ENCODE measurements around the gene USH2A.
"Not testable (repeated sequence)": the region's sequence is repeated elsewhere in the genome, so short reads cannot be mapped to it uniquely, and the experiment has no call there.

Gene USH2A

DNA sequence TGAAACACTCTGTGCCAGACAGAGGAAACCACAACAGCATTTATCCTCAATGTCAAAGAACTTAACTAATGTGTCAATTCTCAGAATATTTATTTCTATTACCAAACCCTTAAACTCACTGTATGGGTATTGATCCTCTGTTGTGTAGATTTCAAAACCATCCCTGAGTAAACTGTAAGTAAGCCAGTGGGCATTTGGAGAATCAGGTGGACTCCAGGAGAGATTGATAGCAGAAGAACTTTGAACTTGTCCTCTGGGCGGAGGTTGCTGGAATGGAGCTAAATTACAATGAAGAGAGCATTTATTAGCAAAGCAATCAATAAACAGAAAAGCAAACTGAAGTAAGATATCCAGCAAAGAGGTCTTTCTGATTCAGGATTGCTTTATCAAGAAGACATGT, 216.1 kb downstream of the USH2A start:
- FAIRE-seq: no peak
- no peak for DNase-seq (ENCODE audit: insufficient read length, low spot score)

DNA sequence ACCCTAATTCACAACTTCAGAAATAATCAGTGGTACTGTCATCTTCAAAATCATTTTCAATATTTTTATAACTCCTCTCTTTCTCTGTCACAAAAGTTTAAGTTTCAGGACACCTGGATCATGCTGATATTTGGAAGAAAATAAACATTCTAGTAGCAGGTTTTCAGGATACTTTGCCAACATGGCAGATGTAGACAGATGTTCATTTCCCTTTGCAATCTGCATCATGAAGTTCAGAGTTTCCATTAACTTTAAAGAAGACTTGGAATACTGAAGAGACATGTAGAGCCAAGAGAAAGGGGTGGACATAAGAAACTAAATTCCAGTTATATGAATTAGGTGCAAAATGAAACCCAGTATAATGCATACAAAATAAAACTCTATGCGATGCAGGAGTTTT, 218.1 kb downstream of the USH2A start:
- no peak for DNase-seq (ENCODE audit: insufficient read length, low spot score)
- FAIRE-seq: no peak

GRCh38 chr1:216201946-216202345, 221.3 kb downstream of the USH2A start:
- FAIRE-seq (no peak), DNase-seq (ENCODE audit: insufficient read length, low spot score) (no peak)

DNA sequence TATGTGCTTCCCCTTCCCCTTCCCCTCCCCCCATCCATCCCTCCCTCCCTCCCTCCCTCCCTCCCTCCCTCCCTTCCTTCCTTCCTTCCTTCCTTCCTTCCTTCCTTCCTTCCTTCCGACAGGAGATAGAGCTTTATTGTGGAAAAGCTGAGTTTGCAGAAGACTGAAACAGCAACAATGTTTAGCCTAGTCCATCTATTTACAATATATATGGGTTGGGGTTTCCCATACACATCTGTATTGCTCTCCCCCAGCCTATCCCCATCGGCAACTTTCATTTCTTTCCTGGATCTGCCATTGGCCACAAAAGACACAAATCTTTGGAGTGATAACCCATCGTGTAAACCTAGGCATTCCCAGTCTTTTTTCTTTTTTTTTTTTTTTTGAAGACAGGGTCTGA, 222.3 kb downstream of the USH2A start:
- DNase-seq (ENCODE audit: insufficient read length, low spot score): no peak
- no peak for FAIRE-seq

DNA sequence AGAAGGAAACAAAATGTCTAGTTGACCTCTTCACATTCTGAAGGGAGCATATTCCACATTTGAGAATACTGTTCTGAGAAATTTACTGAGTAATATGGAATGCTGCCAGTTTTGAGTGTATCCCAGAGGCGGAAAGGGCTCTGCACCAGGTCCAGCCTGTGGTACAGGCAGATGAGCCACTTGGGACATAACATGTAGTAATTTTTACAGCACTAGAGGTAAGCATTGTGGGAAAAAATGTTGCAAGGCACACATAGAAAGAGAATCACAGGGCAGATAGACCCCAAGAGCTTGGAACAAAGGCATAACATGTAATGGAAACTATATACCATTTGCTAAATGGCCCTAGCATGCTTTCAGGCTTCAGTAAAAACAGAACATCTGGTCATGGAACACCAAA, 228.5 kb downstream of the USH2A start:
- DNase-seq (ENCODE audit: insufficient read length, low spot score) (no peak), FAIRE-seq (no peak)

DNA sequence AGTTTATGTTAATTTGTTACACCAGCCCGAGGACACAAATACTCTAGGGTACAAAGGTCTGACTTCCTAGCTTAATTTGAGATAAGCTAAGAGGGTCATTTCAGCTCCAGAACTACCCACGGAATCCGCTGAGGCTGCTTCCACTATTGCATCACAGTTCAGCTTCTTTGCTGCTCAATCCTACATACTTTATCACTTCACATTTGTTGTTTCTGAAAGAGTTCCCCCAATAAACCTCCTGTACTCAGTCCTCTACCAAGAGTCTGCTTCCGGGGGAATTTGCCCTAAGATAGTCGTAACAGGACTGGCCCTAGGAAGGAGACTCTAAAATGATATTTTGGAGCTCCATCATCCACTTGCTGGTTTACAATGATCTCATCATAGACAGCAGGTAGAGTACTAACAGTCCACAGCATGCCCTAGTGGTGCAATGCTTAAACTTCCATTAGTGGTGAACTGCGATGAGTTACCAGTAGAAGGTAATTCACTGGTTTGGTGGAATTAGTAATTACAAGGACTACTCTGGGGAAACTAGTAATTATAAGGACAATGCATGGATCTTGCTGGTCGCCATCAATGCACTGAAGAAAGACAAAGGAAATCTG, 229.3 kb downstream of the USH2A start:
- FAIRE-seq (no peak), DNase-seq (ENCODE audit: insufficient read length, low spot score) (no peak)

DNA sequence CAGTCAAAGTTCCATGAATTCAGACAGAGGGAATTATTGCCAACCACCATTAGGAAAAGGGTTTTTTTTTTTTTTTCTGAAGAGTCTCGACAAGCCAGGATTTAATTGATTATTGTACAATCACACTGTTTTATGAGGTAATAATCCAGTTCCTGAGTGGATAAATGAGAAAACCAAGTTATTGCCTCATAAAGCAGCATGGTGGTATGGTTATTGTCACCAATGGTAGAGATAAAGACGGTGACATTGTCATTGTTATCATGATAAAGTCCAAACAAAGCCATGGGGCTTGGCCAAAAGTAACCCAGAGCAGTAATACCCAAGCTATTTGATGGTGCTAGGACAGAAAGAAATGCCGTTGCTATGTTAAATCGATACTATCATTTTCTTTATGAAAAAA, 232.8 kb downstream of the USH2A start:
- no peak for FAIRE-seq

DNA sequence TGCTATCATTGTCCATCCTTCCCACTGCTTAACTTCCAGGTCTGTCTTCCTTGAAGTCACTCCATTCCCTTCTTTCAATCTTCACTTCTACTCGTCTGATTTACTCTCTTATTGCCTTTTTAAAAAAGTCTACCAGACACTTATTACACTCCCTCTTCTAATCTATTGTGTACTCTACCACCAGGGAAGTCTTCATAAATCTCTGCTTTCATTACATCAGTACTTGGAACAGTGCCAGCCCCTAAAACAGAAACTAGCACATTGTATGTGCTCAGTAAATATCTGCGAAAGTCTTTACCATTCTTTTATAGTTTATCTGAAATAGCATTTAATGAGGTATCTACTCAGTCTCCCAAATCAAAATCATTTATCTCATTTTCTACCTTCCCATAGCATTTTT, 236.4 kb downstream of the USH2A start:
- DNase-seq (ENCODE audit: insufficient read length, low spot score): no peak
- FAIRE-seq: no peak

More for the DNA sequence above, 232.8 kb downstream of the USH2A start:
- DNase-seq (ENCODE audit: insufficient read length, low spot score): no peak

DNA sequence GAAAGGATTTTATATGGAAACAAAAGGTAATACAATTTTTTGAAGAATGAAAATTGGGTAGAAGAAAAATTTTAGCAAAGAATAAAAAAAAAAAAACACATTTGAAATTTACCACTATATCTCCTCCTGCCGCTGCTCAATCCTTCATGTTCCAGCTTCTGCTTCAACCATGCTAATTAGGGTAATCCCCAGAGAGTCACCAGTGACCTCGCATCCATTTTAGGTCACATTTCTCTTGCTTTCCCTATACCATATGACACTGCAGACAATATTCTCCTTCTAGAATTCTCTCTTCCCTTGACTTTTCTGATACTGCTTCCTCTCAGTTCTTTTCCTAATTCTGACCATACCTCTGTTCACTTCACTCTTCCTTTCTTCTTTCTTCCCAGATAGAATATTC, 237.1 kb downstream of the USH2A start:
- no peak for FAIRE-seq

DNA sequence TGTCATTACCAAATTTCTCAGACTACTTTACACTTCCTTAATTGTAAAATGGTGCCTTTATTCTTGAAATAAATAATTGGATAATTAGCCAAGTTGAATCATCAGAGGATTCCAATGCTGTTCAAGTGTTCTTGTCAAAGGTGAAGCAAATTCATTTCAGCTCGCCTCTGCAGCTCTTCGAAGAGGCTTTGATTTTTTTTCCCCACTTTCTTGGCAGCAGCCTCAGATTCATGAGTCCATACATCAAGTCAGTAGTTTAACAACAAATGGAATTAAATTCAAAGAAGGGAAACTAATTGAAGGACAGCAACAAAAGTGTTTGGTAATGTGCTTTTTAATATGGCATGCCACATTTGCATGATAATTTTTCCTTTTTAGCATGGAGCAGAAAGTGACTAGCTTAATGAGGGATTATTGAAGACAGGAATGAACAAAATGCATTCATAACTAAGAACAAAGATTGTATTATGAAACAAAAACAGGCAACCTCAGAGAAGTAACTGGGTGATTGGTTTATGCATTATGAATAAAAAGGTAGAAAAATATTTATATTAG, 239.0 kb downstream of the USH2A start:
- FAIRE-seq: no peak
- DNase-seq (ENCODE audit: insufficient read length, low spot score): no peak

More for the DNA sequence above, 237.1 kb downstream of the USH2A start:
- no peak for DNase-seq (ENCODE audit: insufficient read length, low spot score)

DNA sequence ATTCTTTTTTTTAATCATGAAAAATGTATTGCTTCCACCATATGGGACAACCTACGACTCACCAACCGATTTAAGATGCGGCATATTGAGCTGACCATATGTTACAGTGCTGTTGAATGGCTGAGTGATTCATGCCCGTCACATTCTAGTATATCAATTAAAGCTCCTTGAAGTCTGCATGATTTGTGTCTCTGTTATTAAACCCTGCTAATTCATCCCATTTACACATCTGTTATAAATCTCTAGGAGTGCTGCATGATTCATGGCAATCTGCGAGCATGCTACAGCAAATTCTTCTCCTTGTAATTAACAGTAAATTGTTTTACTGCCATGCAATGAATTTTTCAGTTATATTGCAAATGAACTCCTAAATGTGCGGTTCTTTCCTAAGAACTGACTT, 239.8 kb downstream of the USH2A start:
- no peak for DNase-seq (ENCODE audit: insufficient read length, low spot score)
- FAIRE-seq: no peak

- no peak for DNase-seq (ENCODE audit: insufficient read length, low spot score)
- FAIRE-seq: no peak
Measured at GRCh38 chr1:216183007-216183406, 240.2 kb downstream of the USH2A start.

DNA sequence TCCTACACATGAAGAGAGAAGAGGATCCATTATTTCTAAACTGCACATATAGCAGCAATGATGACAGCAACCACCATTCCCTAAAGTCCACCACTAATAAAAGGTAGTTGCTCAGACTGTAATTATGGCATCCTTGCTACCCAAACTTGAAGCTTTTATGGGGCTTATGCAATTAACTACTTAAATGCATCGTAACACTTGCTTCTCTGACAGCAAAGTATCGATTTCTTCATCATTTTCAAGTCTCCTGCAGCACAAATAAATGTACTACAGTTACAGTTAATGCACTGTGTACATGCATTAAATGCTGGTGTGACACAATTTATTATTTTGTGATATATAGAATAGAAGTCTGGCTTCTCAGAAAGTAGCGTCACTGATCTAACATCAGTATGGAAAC, 241.7 kb downstream of the USH2A start:
- no peak for DNase-seq (ENCODE audit: insufficient read length, low spot score)
- no peak for FAIRE-seq

DNA sequence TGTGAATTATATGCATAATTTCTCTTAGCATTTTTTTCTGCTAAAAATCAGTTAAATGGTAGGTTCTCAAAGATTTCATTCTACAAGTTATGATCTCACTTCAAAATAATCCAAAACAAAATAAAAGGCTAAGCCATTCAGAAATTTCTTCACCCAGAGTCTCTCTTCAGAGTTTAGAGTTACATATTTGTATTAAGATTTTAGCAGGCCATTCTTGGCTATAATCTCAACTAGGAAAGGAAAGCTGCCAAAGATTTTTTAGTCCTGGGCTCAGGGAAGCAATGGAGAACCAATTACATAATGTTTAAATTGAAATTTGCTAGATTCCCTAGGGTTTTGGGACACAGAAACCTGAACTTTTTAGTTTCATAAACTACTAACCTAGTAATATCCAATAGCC, 245.0 kb downstream of the USH2A start:
- no peak for FAIRE-seq
- DNase-seq (ENCODE audit: insufficient read length, low spot score): no peak

GRCh38 chr1:216176970-216177369, 246.3 kb downstream of the USH2A start:
- DNase-seq (ENCODE audit: insufficient read length, low spot score) (no peak), FAIRE-seq (no peak)

DNA sequence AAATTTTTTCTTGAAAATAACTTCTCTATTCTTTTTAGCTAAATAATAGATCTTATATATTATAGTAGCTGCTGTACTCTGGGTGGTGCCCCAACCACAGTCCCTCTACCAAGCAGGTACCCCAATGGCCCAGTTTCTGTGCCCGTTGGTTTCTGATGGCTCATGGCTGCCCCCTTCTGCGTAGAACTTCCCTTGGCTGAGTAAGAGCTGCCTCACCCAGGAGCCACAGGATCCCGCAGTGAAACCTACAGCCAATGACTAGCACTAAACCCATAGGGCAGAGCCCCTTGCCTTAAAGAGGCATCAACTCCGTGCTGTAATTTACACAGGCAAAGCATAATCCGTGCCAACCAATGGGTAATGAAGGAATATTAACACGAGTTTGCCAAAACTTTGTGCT, 247.5 kb downstream of the USH2A start:
- no peak for DNase-seq (ENCODE audit: insufficient read length, low spot score)
- FAIRE-seq: no peak

GRCh38 chr1:216173376-216173995, 249.8 kb downstream of the USH2A start:
- DNase-seq (ENCODE audit: insufficient read length, low spot score) (no peak), FAIRE-seq (no peak)

GRCh38 chr1:216169351-216169750, 253.9 kb downstream of the USH2A start:
- DNase-seq (ENCODE audit: insufficient read length, low spot score): no peak
- FAIRE-seq: no peak

DNA sequence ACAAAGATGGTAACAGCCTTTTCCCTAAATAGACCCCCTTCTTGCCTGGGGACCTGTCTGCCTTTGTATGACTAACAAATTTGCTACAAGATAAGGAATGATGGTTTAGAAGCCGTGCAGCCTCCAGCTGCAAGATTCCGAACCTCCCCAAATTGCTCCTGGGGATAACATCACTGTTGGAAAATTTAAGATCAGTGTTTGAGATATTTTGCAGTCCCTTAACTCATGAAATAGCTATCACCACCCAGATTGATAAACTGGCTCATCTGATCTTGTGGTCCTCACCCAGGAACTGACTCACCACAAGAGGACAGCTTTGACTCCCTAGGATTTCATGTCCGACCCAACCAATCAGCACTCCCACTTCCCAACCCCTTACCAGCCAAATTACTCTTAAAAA, 254.7 kb downstream of the USH2A start:
- FAIRE-seq (no peak), DNase-seq (ENCODE audit: insufficient read length, low spot score) (no peak)

DNA sequence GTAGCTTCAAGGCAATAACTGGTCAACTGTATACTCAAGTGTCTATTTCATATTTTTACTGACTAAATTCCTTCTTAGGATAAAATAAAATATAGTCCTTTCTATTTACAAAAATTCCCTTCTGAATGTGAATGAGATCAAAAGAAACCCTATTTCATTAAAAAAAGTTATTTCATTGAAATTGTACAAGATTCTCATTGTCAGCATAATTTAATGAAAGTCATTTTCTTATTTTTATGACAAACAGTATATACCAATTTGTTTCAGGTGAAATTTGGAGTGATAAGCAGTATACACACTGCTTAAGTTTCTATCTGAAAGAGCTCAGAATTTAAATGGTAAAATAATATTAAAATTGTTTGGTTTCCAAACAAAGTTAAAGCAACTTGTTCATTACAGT, 269.2 kb downstream of the USH2A start:
- DNase-seq (ENCODE audit: insufficient read length, low spot score) (no peak), FAIRE-seq (no peak)

DNA sequence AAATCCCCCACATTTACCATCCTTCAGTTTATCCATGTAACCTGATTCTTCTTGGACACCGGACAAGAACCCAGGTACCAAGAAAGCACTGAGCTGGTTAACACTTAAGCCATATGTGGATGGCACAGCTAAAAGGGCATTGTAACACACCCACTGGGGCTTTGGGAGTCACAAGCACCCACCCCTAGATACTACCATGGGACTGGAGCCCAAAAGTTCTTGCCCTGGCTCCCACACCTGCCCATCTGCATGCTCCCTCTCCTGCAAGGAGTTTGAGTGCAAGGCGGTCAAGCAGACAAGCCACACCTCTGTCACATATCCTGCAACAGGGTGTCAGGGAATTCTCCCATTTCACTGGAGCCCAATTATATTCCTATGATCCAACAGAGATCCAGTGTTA, 270.1 kb downstream of the USH2A start:
- no peak for DNase-seq (ENCODE audit: insufficient read length, low spot score)
- no peak for FAIRE-seq

- not testable (repeated sequence) for DNase-seq (ENCODE audit: insufficient read length, low spot score); FAIRE-seq
Measured at GRCh38 chr1:216145451-216146018, 277.7 kb downstream of the USH2A start.

Measured in GM19239 (cell line).